ENCODE data around the gene MAN1C1. TPM values are rescaled to one million over a fixed set of nuclear protein-coding genes. Genes with fewer than 3 reads are reported as not detected.

MAN1C1 gene
- total RNA-seq, 2 donors from 2014 or later, result 22.8 to 34.4 TPM

- H3K9me3 ChIP-seq, result no peaks in the 10 kb centered on the region
- H3K4me1 ChIP-seq (replicated peaks), result peaks cover 37% of the 10 kb centered on the region
- H3K36me3 ChIP-seq, result no peaks in the 10 kb centered on the region
- H3K27ac ChIP-seq, result peak overlapping the region; percentile 35 to 73
- 33% methylated on average over 34 of the region's 34 CpGs for WGBS
- intact Hi-C loops (cut with DNase I), result no loop called here
- TF ChIP-seq POLR2A (IDR thresholded peaks at IDR 0.05) (no peak), POLR2AphosphoS5 (IDR thresholded peaks at IDR 0.05) (peak; percentile 47)
- TF ChIP-seq, protein P1, sequence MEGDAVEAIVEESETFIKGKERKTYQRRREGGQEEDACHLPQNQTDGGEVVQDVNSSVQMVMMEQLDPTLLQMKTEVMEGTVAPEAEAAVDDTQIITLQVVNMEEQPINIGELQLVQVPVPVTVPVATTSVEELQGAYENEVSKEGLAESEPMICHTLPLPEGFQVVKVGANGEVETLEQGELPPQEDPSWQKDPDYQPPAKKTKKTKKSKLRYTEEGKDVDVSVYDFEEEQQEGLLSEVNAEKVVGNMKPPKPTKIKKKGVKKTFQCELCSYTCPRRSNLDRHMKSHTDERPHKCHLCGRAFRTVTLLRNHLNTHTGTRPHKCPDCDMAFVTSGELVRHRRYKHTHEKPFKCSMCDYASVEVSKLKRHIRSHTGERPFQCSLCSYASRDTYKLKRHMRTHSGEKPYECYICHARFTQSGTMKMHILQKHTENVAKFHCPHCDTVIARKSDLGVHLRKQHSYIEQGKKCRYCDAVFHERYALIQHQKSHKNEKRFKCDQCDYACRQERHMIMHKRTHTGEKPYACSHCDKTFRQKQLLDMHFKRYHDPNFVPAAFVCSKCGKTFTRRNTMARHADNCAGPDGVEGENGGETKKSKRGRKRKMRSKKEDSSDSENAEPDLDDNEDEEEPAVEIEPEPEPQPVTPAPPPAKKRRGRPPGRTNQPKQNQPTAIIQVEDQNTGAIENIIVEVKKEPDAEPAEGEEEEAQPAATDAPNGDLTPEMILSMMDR (IDR thresholded peaks at IDR 0.05), result no peak
- peak; percentile 59 for DNase-seq (ENCODE audit: low spot score)
- no peaks in the 10 kb centered on the region for H3K27me3 ChIP-seq (replicated peaks; ENCODE audit: insufficient read depth)
- no peak overlapping the region for H3K4me3 ChIP-seq
These were observed 154.9 kb downstream of the MAN1C1 start for GRCh38 chr1:25771221-25772114.

DNA sequence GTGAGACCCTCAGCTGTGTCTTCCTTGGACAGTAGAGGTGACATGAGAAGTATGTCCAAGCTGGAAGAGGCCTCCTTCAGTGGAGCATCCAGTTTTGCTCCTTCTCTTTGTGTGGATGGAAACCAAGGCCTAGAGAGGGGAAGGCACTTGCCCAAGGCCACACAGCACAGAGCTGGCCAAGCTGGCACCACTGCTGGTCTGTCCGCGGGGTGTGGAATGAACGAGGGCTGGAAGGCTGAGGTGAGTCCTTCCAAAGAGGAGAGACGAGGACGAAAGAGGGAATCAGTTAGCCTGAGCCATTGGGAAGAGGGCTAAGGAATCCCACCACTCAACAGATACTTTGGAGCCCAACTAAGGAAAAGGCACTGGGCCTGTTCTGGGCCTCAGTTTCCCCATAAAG, 155.6 kb downstream of the MAN1C1 start:
- Histone ChIP-seq H3K27ac (peak overlapping the region in 1 of 2 donors; percentile 38), H3K27me3 (replicated peaks; ENCODE audit: insufficient read depth) (no peaks in the 10 kb centered on the region), H3K4me1 (replicated peaks) (peaks cover 35% of the 10 kb centered on the region), H3K9me3 (no peaks in the 10 kb centered on the region), H3K4me3 (no peak overlapping the region), H3K36me3 (no peaks in the 10 kb centered on the region)
- TF ChIP-seq POLR2AphosphoS5 (IDR thresholded peaks at IDR 0.05) (no peak), POLR2A (IDR thresholded peaks at IDR 0.05) (no peak)
- TF ChIP-seq, protein P1 (IDR thresholded peaks at IDR 0.05), result no peak
- DNase-seq (ENCODE audit: low spot score), result no peak
- intact Hi-C loops (cut with DNase I), result no loop called here
- 96% methylated on average over 5 of the region's 5 CpGs for WGBS

- no peak for DNase-seq (ENCODE audit: low spot score)
- H3K36me3 ChIP-seq, result no peaks in the 10 kb centered on the region
- no peak overlapping the region for H3K4me3 ChIP-seq
- H3K27ac ChIP-seq, result peak overlapping the region in 1 of 2 donors; percentile 9
- H3K9me3 ChIP-seq, result no peaks in the 10 kb centered on the region
- intact Hi-C loops (cut with DNase I), result no loop called here
- peaks cover 35% of the 10 kb centered on the region for H3K4me1 ChIP-seq (replicated peaks)
- H3K27me3 ChIP-seq (replicated peaks; ENCODE audit: insufficient read depth), result no peaks in the 10 kb centered on the region
- WGBS, result 78% methylated on average over 5 of the region's 5 CpGs
- TF ChIP-seq, protein P1 (IDR thresholded peaks at IDR 0.05), result no peak
- TF ChIP-seq POLR2AphosphoS5 (IDR thresholded peaks at IDR 0.05) (no peak), POLR2A (IDR thresholded peaks at IDR 0.05) (no peak)
These were observed 156.2 kb downstream of the MAN1C1 start for GRCh38 chr1:25772692-25773245.

DNA sequence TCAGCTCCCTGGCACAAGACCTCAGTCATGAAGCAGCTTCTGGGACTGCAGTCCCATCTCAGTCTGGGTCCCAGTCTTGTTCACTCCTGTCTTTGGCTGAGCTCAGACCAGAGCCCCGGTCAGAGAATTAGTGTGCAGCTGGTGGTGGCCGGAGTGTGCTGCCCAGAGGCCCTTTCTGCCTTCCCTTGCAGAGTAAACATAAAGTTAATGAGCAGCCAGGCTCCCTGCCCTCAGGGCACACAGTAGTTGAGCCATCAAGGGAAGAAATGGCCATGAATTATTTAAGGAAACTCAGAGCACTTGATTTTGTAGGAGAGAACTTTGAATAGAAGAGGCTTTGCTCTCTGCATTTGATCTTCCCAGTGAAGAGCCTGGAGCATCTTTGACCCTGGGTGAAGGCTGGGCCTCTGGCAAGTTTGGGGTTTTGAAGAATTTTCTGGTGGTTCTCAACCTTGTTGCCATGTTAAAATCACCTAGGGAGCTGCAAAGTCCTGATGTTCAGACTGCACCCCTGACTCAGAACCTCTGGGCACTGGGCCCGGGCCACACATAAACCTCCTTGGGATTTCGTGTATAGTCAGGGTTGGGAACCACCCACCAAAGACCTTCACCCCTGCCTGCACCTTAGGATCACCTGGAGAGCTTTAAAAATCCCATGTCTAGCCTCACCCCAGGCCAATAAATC, 157.0 kb downstream of the MAN1C1 start:
- DNase-seq (ENCODE audit: low spot score), result peak; percentile 52
- H3K9me3 ChIP-seq, result no peaks in the 10 kb centered on the region
- 51% methylated on average over 4 of the region's 4 CpGs for WGBS
- no peaks in the 10 kb centered on the region for H3K36me3 ChIP-seq
- peak overlapping the region; percentile 9 to 14 for H3K27ac ChIP-seq
- TF ChIP-seq POLR2A (IDR thresholded peaks at IDR 0.05), result no peak
- peak; percentile 22 for TF ChIP-seq POLR2AphosphoS5 (IDR thresholded peaks at IDR 0.05)
- TF ChIP-seq, protein P1 (IDR thresholded peaks at IDR 0.05), result no peak
- H3K27me3 ChIP-seq (replicated peaks; ENCODE audit: insufficient read depth), result no peaks in the 10 kb centered on the region
- no peak overlapping the region for H3K4me3 ChIP-seq
- H3K4me1 ChIP-seq (replicated peaks), result peaks cover 35% of the 10 kb centered on the region
- intact Hi-C loops (cut with DNase I), result no loop called here
